Endothelial cell of umbilical vein (primary cell): ENCODE results near the gene ATXN10. TPM values are rescaled to one million over a fixed set of nuclear protein-coding genes. Genes with fewer than 3 reads are reported as not detected.

ENCODE experiments used
- BruUV-seq: library from RNA; stranded (reverse); fragments of 400-500 nt; replicated peaks from 2 replicates; lab custom pipeline; 2021; lab: Mats Ljungman, UMichigan
- CTCF ChIA-PET: fragments of 300-600, 350-600 bp; sonication (Branson Sonifier 250); formaldehyde crosslinking; loops from one replicate; lab custom pipeline; 2021; ENCODE audit warnings: antibody characterized with exemption, inconsistent platforms; lab: Charles Lee
- POLR2A ChIA-PET: fragments of 300-600, 350-600 bp; sonication (Branson Sonifier 250); formaldehyde crosslinking; loops from one replicate; lab custom pipeline; 2021; ENCODE audit warnings: antibody characterized with exemption, inconsistent platforms; lab: Charles Lee
- DNase-seq: peaks from one replicate; pipeline ENCODE4 v3.0.0-alpha.2; 2011; ENCODE audit warnings: low read depth, low spot score
- FAIRE-seq: peaks from 2 replicates; lab custom pipeline; 2011; peaks lifted over from hg19 to GRCh38; lab: Jason Lieb, UNC
- H2AFZ ChIP-seq: 2 replicates; pipeline ENCODE4 v1.6.0; 2012; ENCODE audit warnings: low read depth, low read length, control low read depth, inconsistent platforms
- H3K27ac ChIP-seq: 2 replicates; pipeline ENCODE4 v1.5.1; 2011; ENCODE audit warnings: low read depth, mild to moderate bottlenecking, control low read depth, low read length, moderate library complexity; ENCODE audit not compliant: insufficient read depth
- H3K27me3 ChIP-seq, 2 experiments: 2 replicates each; pipeline versions ENCODE4 v1.6.0 to v1.6.1; 2011; ENCODE audit warnings: low read length in 2 of 2, mixed read lengths in 1 of 2; ENCODE audit not compliant: control insufficient read depth in 2 of 2, insufficient read depth in 2 of 2
- H3K36me3 ChIP-seq, 2 experiments: 2 replicates in 1 of 2; 3 replicates in 1 of 2; pipeline ENCODE4 v1.5.1; 2011; ENCODE audit warnings: low read length in 2 of 2, mild to moderate bottlenecking in 1 of 2, moderate library complexity in 1 of 2; ENCODE audit not compliant: control insufficient read depth in 2 of 2, insufficient read depth in 2 of 2; ENCODE audit errors: extremely low read depth in 1 of 2
- H3K4me1 ChIP-seq: 3 replicates; pipeline ENCODE4 v1.5.1; 2011; ENCODE audit warnings: mild to moderate bottlenecking, low read length; ENCODE audit not compliant: control insufficient read depth, insufficient read depth; ENCODE audit errors: extremely low read depth
- H3K4me2 ChIP-seq: 2 replicates; pipeline ENCODE4 v1.6.1; 2011; ENCODE audit warnings: low read length, control low read depth, mixed read lengths; ENCODE audit not compliant: insufficient read depth
- H3K4me3 ChIP-seq, 3 experiments: fragments of 200-600 bp in 1 of 3; sonication (generic), shearing (Covaris generic) in 1 of 3; replicated peaks in 1 of 3; 2 replicates each; pipeline ENCODE4 v1.5.1; 2011 to 2016; ENCODE audit warnings: control low read depth in 3 of 3, low read length in 3 of 3, mild to moderate bottlenecking in 2 of 3, inconsistent platforms in 1 of 3, low read depth in 1 of 3, moderate library complexity in 1 of 3; ENCODE audit not compliant: insufficient read depth in 1 of 3
- H3K79me2 ChIP-seq: 2 replicates; pipeline ENCODE4 v1.6.0; 2012; ENCODE audit warnings: low read length, inconsistent platforms; ENCODE audit not compliant: control insufficient read depth, insufficient read depth
- H3K9ac ChIP-seq: replicated peaks from 2 replicates; pipeline ENCODE3; 2011; ENCODE audit warnings: low read length, control low read depth; ENCODE audit not compliant: insufficient read depth; ENCODE audit errors: extremely low read depth
- H3K9me1 ChIP-seq: replicated peaks from 3 replicates; pipeline ENCODE4 v1.6.0; 2011; ENCODE audit warnings: mild to moderate bottlenecking, low read length; ENCODE audit not compliant: control insufficient read depth, insufficient read depth; ENCODE audit errors: extremely low read depth
- H3K9me3 ChIP-seq: replicated peaks from 2 replicates; pipeline ENCODE4 v1.5.1; 2012; ENCODE audit warnings: low read length, inconsistent platforms; ENCODE audit not compliant: control insufficient read depth, insufficient read depth
- H4K20me1 ChIP-seq: replicated peaks from 2 replicates; pipeline ENCODE3; 2011; ENCODE audit warnings: mild to moderate bottlenecking, low read length; ENCODE audit not compliant: control insufficient read depth, insufficient read depth; ENCODE audit errors: extremely low read depth
- CTCF ChIP-seq, 2 donors: IDR thresholded peaks; 1 replicate in 1 of 2; 2 replicates in 1 of 2; pipeline ENCODE4 v1.5.1; 2011; ENCODE audit warnings: low read length in 2 of 2, mild to moderate bottlenecking in 2 of 2, moderate library complexity in 2 of 2, control low read depth in 1 of 2, inconsistent platforms in 1 of 2, low read depth in 1 of 2; ENCODE audit not compliant: insufficient read depth in 1 of 2; ENCODE audit errors: extremely low read depth in 1 of 2
- EZH2 ChIP-seq: IDR thresholded peaks from 2 replicates; pipeline ENCODE4 v1.6.1; 2012; ENCODE audit warnings: borderline replicate concordance, low read depth, mild to moderate bottlenecking, moderate library complexity, low read length, inconsistent platforms; ENCODE audit not compliant: severe bottlenecking
- FOS ChIP-seq: IDR thresholded peaks from 2 replicates; pipeline ENCODE4 v1.6.1; 2011; ENCODE audit warnings: mild to moderate bottlenecking, low read length, moderate library complexity, borderline replicate concordance; ENCODE audit not compliant: insufficient read depth
- GATA2 ChIP-seq: IDR thresholded peaks from 2 replicates; pipeline ENCODE4 v1.7.0; 2011; ENCODE audit warnings: low read depth, mild to moderate bottlenecking, moderate library complexity, mixed read lengths, low read length; ENCODE audit not compliant: insufficient read length, insufficient read depth
- JUN ChIP-seq: IDR thresholded peaks from 2 replicates; pipeline ENCODE4 v1.6.1; 2011; ENCODE audit warnings: borderline replicate concordance, low read depth; ENCODE audit not compliant: insufficient read length, insufficient read depth
- MAX ChIP-seq: IDR thresholded peaks from 2 replicates; pipeline ENCODE4 v1.6.1; 2011; ENCODE audit not compliant: insufficient read depth, insufficient read length
- MYC ChIP-seq: IDR thresholded peaks from one replicate; pipeline ENCODE4 v1.6.1; 2011; ENCODE audit warnings: mild to moderate bottlenecking, low read depth, low read length
- POLR2A ChIP-seq: IDR thresholded peaks from 2 replicates; pipeline ENCODE4 v1.6.1; 2012; ENCODE audit warnings: low read depth, mild to moderate bottlenecking, control low read depth, low read length
- POLR2AphosphoS5 ChIP-seq: IDR thresholded peaks from 2 replicates; pipeline ENCODE4 v1.6.1; 2012; ENCODE audit warnings: low read depth, mild to moderate bottlenecking, control low read depth, low read length, moderate library complexity; ENCODE audit not compliant: insufficient read depth
- dilution Hi-C: fragments of 300-500 bp; cut with MboI; formaldehyde crosslinking; loops from one replicate; pipeline ENCODE4 v1.15.0; 2019; ENCODE audit warnings: low sequenced_read_pairs; ENCODE audit not compliant: extremely low pct_ligation_motif_present
- intact Hi-C: fragments of 100-400 bp; cut with micrococcal nuclease; formaldehyde crosslinking; loops from one replicate; pipeline ENCODE4 v1.10.0; 2022
- polyA plus RNA-seq, 4 experiments: library from polyadenylated mRNA; depleted of rRNA in 3 of 4; stranded (reverse) in 3 of 4; unstranded in 1 of 4; fragments of >200 nt; gene quantifications; 2 replicates each; pipeline versions ENCODE4 v1.2.1 to v1.2.3, GENCODE V29; 2011 to 2012; ENCODE audit warnings: missing spikeins in 1 of 4
- total RNA-seq: library from RNA; stranded (reverse); gene quantifications from 2 replicates; pipeline ENCODE4 v1.2.3, GENCODE V29; 2021

ATXN10 gene
- total and polyA plus RNA-seq, 2 donors (not counting 3 experiments of a cell fraction or from before 2014, with no cell fraction given) = 73.2 to 91.9 TPM

GRCh38 chr22:45686836-45687235, 15.2 kb downstream of the ATXN10 start:
- Histone ChIP-seq H3K36me3 (no peaks in the 10 kb centered on the region), H3K9me1 (no peaks in the 10 kb centered on the region), H3K79me2 (peaks cover 67% of the 10 kb centered on the region), H3K4me3 (no peak overlapping the region), H2AFZ (no peak overlapping the region), H3K27ac (no peak overlapping the region), H3K4me2 (no peak overlapping the region), H4K20me1 (peaks cover 50% of the 10 kb centered on the region), H3K4me1 (peaks cover 3% of the 10 kb centered on the region), H3K9ac (no peak overlapping the region), H3K9me3 (no peaks in the 10 kb centered on the region), H3K27me3 (no peaks in the 10 kb centered on the region)
- no TSS peak for BruUV-seq
- FAIRE-seq (no peak), DNase-seq (no peak)
- TF ChIP-seq POLR2AphosphoS5 = no peak
- TF ChIP-seq MYC = no peak
- TF ChIP-seq MAX = no peak
- TF ChIP-seq JUN = no peak
- no peak for TF ChIP-seq FOS
- no peak for TF ChIP-seq CTCF (IDR thresholded peaks at IDR 0.05; ENCODE audit: extremely low read depth in 1 of 2, insufficient read depth in 1 of 2, low read depth in 1 of 2, low read length in 2 of 2)
- TF ChIP-seq POLR2A = no peak
- no peak for TF ChIP-seq EZH2
- no peak for TF ChIP-seq GATA2
- CTCF ChIA-PET = interaction anchor here (2.4 kb wide), 1 partner anchor 9 kb away, joined by 7 read pairs; no protein-coding TSS in a partner anchor
- dilution Hi-C loops = no loop called here
- intact Hi-C loops = no loop called here
- POLR2A ChIA-PET = interaction anchor here (0.5 kb wide), 1 partner anchor 881 kb away, joined by 3 read pairs; no protein-coding TSS in a partner anchor
